HepG2 (cell line): ENCODE data around the gene CNNM1. TPM values are rescaled to one million over a fixed set of nuclear protein-coding genes. Genes with fewer than 3 reads are reported as not detected.

ENCODE experiments used
- ATAC-seq: fragments of 200-7000 bp; cut with Tn5 transposase; 3 replicates; pipeline ENCODE4 v1.9.1; 2020; ENCODE audit warnings: mild to moderate bottlenecking, moderate library complexity
- BruUV-seq: library from RNA; stranded (reverse); fragments of 400-500 nt; replicated peaks from 2 replicates; lab custom pipeline; 2021; lab: Mats Ljungman, UMichigan
- CTCF ChIA-PET: fragments of 300-600 bp; formaldehyde crosslinking; extraction: SDS; loops from one replicate; lab custom pipeline; 2021; ENCODE audit warnings: low total read pairs, inconsistent platforms, low intra/inter-chr PET ratio; lab: Yijun Ruan, JAX
- POLR2A ChIA-PET: fragments of 350-600 bp; sonication (Branson Sonifier 250); formaldehyde crosslinking; loops from one replicate; lab custom pipeline; 2020; ENCODE audit warnings: antibody characterized with exemption, inconsistent platforms; lab: Yijun Ruan, JAX
- DNase-seq: peaks from one replicate; pipeline ENCODE4 v3.0.0-alpha.2; 2015; ENCODE audit warnings: low spot score
- FAIRE-seq: peaks from 3 replicates; lab custom pipeline; 2011; peaks lifted over from hg19 to GRCh38; lab: Jason Lieb, UNC
- H2AFZ ChIP-seq: one replicate; pipeline ENCODE4 v1.6.1; 2011; ENCODE audit warnings: low read length, inconsistent platforms
- H3K27ac ChIP-seq: fragments of 300-600 bp; 3 replicates; pipeline ENCODE4 v1.8.0; 2011; ENCODE audit warnings: mixed run types, mild to moderate bottlenecking, mixed read lengths, low read length, inconsistent platforms; ENCODE audit not compliant: insufficient read depth; ENCODE audit errors: extremely low read length
- H3K27me3 ChIP-seq, 2 experiments: fragments of 200-600 bp in 1 of 2; 2 replicates in 1 of 2; 3 replicates in 1 of 2; pipeline versions ENCODE4 v1.6.0 to v1.8.0; 2011; ENCODE audit warnings: low read length in 2 of 2, mild to moderate bottlenecking in 2 of 2, moderate library complexity in 2 of 2, inconsistent platforms in 1 of 2; ENCODE audit not compliant: insufficient read depth in 2 of 2, control insufficient read depth in 1 of 2
- H3K36me3 ChIP-seq, 2 experiments: fragments of 200-600 bp in 1 of 2; replicated peaks in 1 of 2; 2 replicates in 1 of 2; 3 replicates in 1 of 2; pipeline versions ENCODE4 v1.5.1 to v1.8.0; 2011; ENCODE audit warnings: low read length in 2 of 2, inconsistent platforms in 1 of 2; ENCODE audit not compliant: insufficient read depth in 2 of 2, control insufficient read depth in 1 of 2
- H3K4me1 ChIP-seq: 2 replicates; pipeline ENCODE4 v1.5.1; 2012; ENCODE audit warnings: low read length, inconsistent platforms; ENCODE audit not compliant: insufficient read depth
- H3K4me2 ChIP-seq: 2 replicates; pipeline ENCODE4 v1.6.0; 2011; ENCODE audit warnings: low read depth, low read length, inconsistent platforms
- H3K4me3 ChIP-seq, 3 experiments: fragments of 200-600 bp in 1 of 3; sonication (generic), shearing (Covaris generic) in 1 of 3; replicated peaks in 1 of 3; 2 replicates each; pipeline ENCODE4 v1.5.1; 2011 to 2016; ENCODE audit warnings: low read length in 3 of 3, inconsistent platforms in 2 of 3, low read depth in 2 of 3, mild to moderate bottlenecking in 2 of 3, control low read depth in 1 of 3, mixed read lengths in 1 of 3; ENCODE audit not compliant: insufficient read depth in 1 of 3
- H3K79me2 ChIP-seq: one replicate; pipeline ENCODE4 v1.6.1; 2011; ENCODE audit warnings: low read length, inconsistent platforms; ENCODE audit not compliant: insufficient read depth
- H3K9ac ChIP-seq: 2 replicates; pipeline ENCODE4 v1.6.0; 2011; ENCODE audit warnings: mild to moderate bottlenecking, low read depth, low read length, inconsistent platforms; ENCODE audit not compliant: insufficient read depth
- H3K9me3 ChIP-seq: 2 replicates; pipeline ENCODE4 v1.5.1; 2012; ENCODE audit warnings: mild to moderate bottlenecking, low read length
- H4K20me1 ChIP-seq: 2 replicates; pipeline ENCODE4 v1.6.0; 2011; ENCODE audit warnings: inconsistent platforms, mild to moderate bottlenecking, low read length, moderate library complexity; ENCODE audit not compliant: insufficient read depth
- ARID2 ChIP-seq: sonication (generic); formaldehyde crosslinking; IDR thresholded peaks from 2 replicates; pipeline ENCODE4 v1.8.1; 2022; ENCODE audit warnings: mild to moderate bottlenecking, missing genetic modification reagents, borderline replicate concordance
- CEBPG ChIP-seq: IDR thresholded peaks from 2 replicates; pipeline ENCODE4 v1.6.1; 2016
- GPN1 ChIP-seq: sonication (generic); formaldehyde crosslinking; IDR thresholded peaks from 2 replicates; pipeline ENCODE4 v1.5.1; 2020; ENCODE audit warnings: missing genetic modification reagents, borderline replicate concordance
- HOXA7 ChIP-seq: sonication (generic); formaldehyde crosslinking; IDR thresholded peaks from 2 replicates; pipeline ENCODE4 v1.8.1; 2022; ENCODE audit warnings: mild to moderate bottlenecking, missing genetic modification reagents, moderate library complexity
- KAT8 ChIP-seq: IDR thresholded peaks from 2 replicates; pipeline ENCODE4 v1.6.1; 2016; ENCODE audit warnings: missing genetic modification reagents, missing compliant biosample characterization
- KDM1A ChIP-seq: IDR thresholded peaks from 2 replicates; pipeline ENCODE4 v1.6.1; 2016; ENCODE audit warnings: missing compliant biosample characterization
- MLLT10 ChIP-seq: sonication (generic); formaldehyde crosslinking; IDR thresholded peaks from 2 replicates; pipeline ENCODE4 v1.4.0; 2020; ENCODE audit warnings: missing genetic modification reagents
- PCBP1 ChIP-seq: fragments of 200-400 bp; formaldehyde crosslinking; IDR thresholded peaks from 2 replicates; pipeline ENCODE4 v1.6.1; 2017; ENCODE audit warnings: mild to moderate bottlenecking, low read depth, low read length, borderline replicate concordance
- PHF20 ChIP-seq: sonication (generic); formaldehyde crosslinking; IDR thresholded peaks from 2 replicates; pipeline ENCODE4 v1.5.0; 2020; ENCODE audit warnings: mild to moderate bottlenecking, missing genetic modification reagents
- REPIN1 ChIP-seq: sonication (generic); formaldehyde crosslinking; IDR thresholded peaks from 2 replicates; pipeline ENCODE4 v1.8.0; 2022; ENCODE audit warnings: missing genetic modification reagents, low read depth, mild to moderate bottlenecking, borderline replicate concordance
- RXRA ChIP-seq: sonication (generic); formaldehyde crosslinking; IDR thresholded peaks from 2 replicates; pipeline ENCODE4 v1.5.1; 2020; ENCODE audit warnings: missing genetic modification reagents
- SALL1 ChIP-seq: sonication (generic); formaldehyde crosslinking; IDR thresholded peaks from 2 replicates; pipeline ENCODE4 v1.8.0; 2022; ENCODE audit warnings: mild to moderate bottlenecking, missing genetic modification reagents
- SMYD3 ChIP-seq: sonication (generic); formaldehyde crosslinking; IDR thresholded peaks from 2 replicates; pipeline ENCODE4 v1.8.1; 2023; ENCODE audit warnings: mild to moderate bottlenecking, missing genetic modification reagents
- ZNF451 ChIP-seq: sonication (generic); formaldehyde crosslinking; IDR thresholded peaks from 2 replicates; pipeline ENCODE4 v1.5.0; 2020; ENCODE audit warnings: mild to moderate bottlenecking, missing genetic modification reagents
- ZNF549 ChIP-seq: sonication (generic); formaldehyde crosslinking; IDR thresholded peaks from 2 replicates; pipeline ENCODE4 v1.5.0; 2020; ENCODE audit warnings: missing genetic modification reagents
- ZNF557 ChIP-seq: sonication (generic); formaldehyde crosslinking; IDR thresholded peaks from 2 replicates; pipeline ENCODE4 v1.4.0; 2020; ENCODE audit warnings: missing genetic modification reagents
- ZNF564 ChIP-seq: sonication (generic); formaldehyde crosslinking; IDR thresholded peaks from 2 replicates; pipeline ENCODE4 v1.8.1; 2023; ENCODE audit warnings: mild to moderate bottlenecking, missing genetic modification reagents
- ZNF580 ChIP-seq: IDR thresholded peaks from 2 replicates; pipeline ENCODE4 v1.6.1; 2016; ENCODE audit warnings: low read depth, borderline replicate concordance
- ZSCAN31 ChIP-seq: sonication (generic); formaldehyde crosslinking; IDR thresholded peaks from 2 replicates; pipeline ENCODE4 v1.5.0; 2020; ENCODE audit warnings: low read depth, mild to moderate bottlenecking, missing genetic modification reagents
- WGBS: methylation state at CpG from one replicate; pipeline ENCODE4 v1.1.6; 2017; ENCODE audit warnings: low lambda C conversion rate; 5-methylcytosine and 5-hydroxymethylcytosine counted together
- in situ Hi-C: cut with HindIII; loops from 2 replicates; pipeline ENCODE4 v1.10.0; 2017; ENCODE audit warnings: low pct_unique_long_range_greater_than_20kb; ENCODE audit not compliant: extremely low pct_ligation_motif_present
- intact Hi-C: fragments of 100-400 bp; cut with micrococcal nuclease; formaldehyde crosslinking; loops from one replicate; pipeline ENCODE4 v1.10.0; 2022; ENCODE audit not compliant: unreplicated experiment
- polyA plus RNA-seq, 8 experiments: library from polyadenylated mRNA; depleted of rRNA in 3 of 8; stranded (reverse) in 7 of 8; unstranded in 1 of 8; fragments of >200 nt; fragmentation: Illumina TruSeq in 4 of 8; extraction: Trizol in 4 of 8; gene quantifications; 2 replicates each; pipeline versions ENCODE4 v1.2.1 to v1.2.3, GENCODE V29; 2011 to 2016; ENCODE audit warnings: low read depth in 4 of 8, missing spikeins in 1 of 8, mixed read lengths in 1 of 8; ENCODE audit not compliant: insufficient read depth in 1 of 8
- total RNA-seq, 5 experiments: library from RNA; depleted of rRNA; stranded (reverse); fragments of >200 nt; fragmentation: Illumina TruSeq; extraction: Trizol; gene quantifications; 2 replicates each; pipeline ENCODE4 v1.2.3, GENCODE V29; 2016; ENCODE audit warnings: low read depth in 1 of 5

The CNNM1 gene
- total and polyA plus RNA-seq, 2 of the 13 experiments (the other 11 are each of a cell fraction or from before 2014, with no cell fraction given) = 4.3 to 9.6 TPM

DNA sequence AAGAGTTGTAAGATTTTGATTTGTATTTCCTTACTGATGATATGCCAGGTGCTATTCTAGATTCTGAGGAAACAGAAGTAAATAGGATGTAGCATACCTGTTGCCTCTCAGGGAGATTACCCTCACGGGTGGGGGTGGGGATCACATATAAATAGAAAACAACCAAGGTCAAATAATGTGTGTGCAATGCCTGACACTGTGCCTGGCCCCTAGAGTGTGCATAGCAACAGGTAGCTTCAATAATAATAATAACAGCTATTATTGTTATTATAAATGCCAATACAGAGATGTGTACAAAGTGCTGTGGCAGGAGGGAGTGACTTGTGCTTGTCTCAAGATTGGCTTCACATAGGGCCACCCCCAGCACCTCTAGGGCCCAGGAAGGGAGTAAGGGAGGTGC, 24.0 kb downstream of the CNNM1 start:
- Histone ChIP-seq H3K36me3 (no peaks in the 10 kb centered on the region), H3K79me2 (no peaks in the 10 kb centered on the region), H3K9me3 (no peaks in the 10 kb centered on the region), H4K20me1 (no peaks in the 10 kb centered on the region), H3K4me3 (no peak overlapping the region), H3K27ac (no peak overlapping the region), H3K9ac (no peak overlapping the region), H3K4me2 (no peak overlapping the region), H3K4me1 (peaks cover 9% of the 10 kb centered on the region), H2AFZ (no peak overlapping the region), H3K27me3 (no peaks in the 10 kb centered on the region)
- ChIA-PET POLR2A (no interaction called here), CTCF (no interaction called here)
- TF ChIP-seq ARID2 (CRISPR knock-in tag) = no peak
- no peak for TF ChIP-seq KAT8 (CRISPR knock-in tag)
- no peak for TF ChIP-seq PCBP1
- no peak for TF ChIP-seq SALL1 (CRISPR knock-in tag)
- no peak for FAIRE-seq
- 46% methylated on average over 1 of the region's 1 CpG for WGBS
- no peak for DNase-seq
- no TSS peak for BruUV-seq
- intact Hi-C loops (no loop called here), in situ Hi-C loops (no loop called here)
- no peak for ATAC-seq

- in situ Hi-C loops = no loop called here
- Histone ChIP-seq H3K79me2 (no peaks in the 10 kb centered on the region), H3K9me3 (no peaks in the 10 kb centered on the region), H2AFZ (no peak overlapping the region), H4K20me1 (no peaks in the 10 kb centered on the region), H3K4me1 (peaks cover 15% of the 10 kb centered on the region), H3K4me3 (no peak overlapping the region), H3K27me3 (no peaks in the 10 kb centered on the region), H3K9ac (no peak overlapping the region), H3K36me3 (0 out of 5 replicates have a peak, but pooled peaks cover 0 to 8% of the 10 kb centered on the region in 2 experiments), H3K4me2 (no peak overlapping the region), H3K27ac (no peak overlapping the region)
- no peak for DNase-seq
- no peak for ATAC-seq
- ChIA-PET POLR2A (no interaction called here), CTCF (no interaction called here)
- 53% methylated on average over 2 of the region's 3 CpGs for WGBS
- TF ChIP-seq GPN1 (CRISPR knock-in tag) = no peak
- TF ChIP-seq ZNF580 (CRISPR knock-in tag) = no peak
- no peak for TF ChIP-seq REPIN1
- TF ChIP-seq ZNF564 (CRISPR knock-in tag) = no peak
- TF ChIP-seq CEBPG (CRISPR knock-in tag) = no peak
- TF ChIP-seq PHF20 (CRISPR knock-in tag) = no peak
- no peak for TF ChIP-seq HOXA7
- TF ChIP-seq RXRA = no peak
- TF ChIP-seq MLLT10 (CRISPR knock-in tag) = no peak
- no peak for TF ChIP-seq ZNF557 (CRISPR knock-in tag)
- no peak for TF ChIP-seq KDM1A (CRISPR knock-in tag)
- no peak for TF ChIP-seq ZNF549 (CRISPR knock-in tag)
- TF ChIP-seq ZNF451 (CRISPR knock-in tag) = no peak
- TF ChIP-seq SMYD3 (CRISPR knock-in tag) = no peak
- TF ChIP-seq ZSCAN31 (CRISPR knock-in tag) = no peak
- FAIRE-seq = no peak
- no TSS peak for BruUV-seq
- intact Hi-C loops = no loop called here
Measured at GRCh38 chr10:99357691-99358090, 28.5 kb downstream of the CNNM1 start.
